Measurements from ENCODE around the gene EVC2. TPM values are rescaled to one million over a fixed set of nuclear protein-coding genes. Genes with fewer than 3 reads are reported as not detected.

EVC2 gene
- total RNA-seq, 1 donor from 2014 or later, result 1.4 TPM

DNA sequence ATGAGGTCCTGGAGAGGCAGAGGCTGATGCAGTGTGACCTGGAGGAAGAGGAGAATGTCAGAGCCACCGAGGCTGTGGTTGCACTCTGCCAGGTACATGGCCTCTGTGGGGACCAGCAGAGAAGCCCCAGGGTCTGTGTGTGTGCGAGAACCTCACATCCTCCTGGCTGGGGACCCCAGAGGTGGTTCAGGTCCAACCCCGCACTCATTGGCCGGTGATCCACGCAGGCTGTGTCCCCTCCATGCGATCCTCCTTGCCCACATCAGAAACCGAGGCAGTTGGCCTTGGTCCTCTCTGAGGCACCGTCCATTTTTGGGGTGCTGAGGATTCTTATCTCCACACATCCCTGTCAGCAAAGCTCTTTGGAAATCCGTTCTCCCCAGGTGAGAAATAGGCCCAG lies 47.9 kb upstream of the EVC2 start:
- Histone ChIP-seq H3K27me3 (ENCODE audit: low read depth) (no peaks in the 10 kb centered on the region), H3K36me3 (peaks cover 53% of the 10 kb centered on the region), H3K4me1 (no peaks in the 10 kb centered on the region), H3K27ac (replicated peaks) (no peak overlapping the region), H3K9me3 (replicated peaks) (no peaks in the 10 kb centered on the region), H3K4me3 (no peak overlapping the region)
- TF ChIP-seq, protein P1, sequence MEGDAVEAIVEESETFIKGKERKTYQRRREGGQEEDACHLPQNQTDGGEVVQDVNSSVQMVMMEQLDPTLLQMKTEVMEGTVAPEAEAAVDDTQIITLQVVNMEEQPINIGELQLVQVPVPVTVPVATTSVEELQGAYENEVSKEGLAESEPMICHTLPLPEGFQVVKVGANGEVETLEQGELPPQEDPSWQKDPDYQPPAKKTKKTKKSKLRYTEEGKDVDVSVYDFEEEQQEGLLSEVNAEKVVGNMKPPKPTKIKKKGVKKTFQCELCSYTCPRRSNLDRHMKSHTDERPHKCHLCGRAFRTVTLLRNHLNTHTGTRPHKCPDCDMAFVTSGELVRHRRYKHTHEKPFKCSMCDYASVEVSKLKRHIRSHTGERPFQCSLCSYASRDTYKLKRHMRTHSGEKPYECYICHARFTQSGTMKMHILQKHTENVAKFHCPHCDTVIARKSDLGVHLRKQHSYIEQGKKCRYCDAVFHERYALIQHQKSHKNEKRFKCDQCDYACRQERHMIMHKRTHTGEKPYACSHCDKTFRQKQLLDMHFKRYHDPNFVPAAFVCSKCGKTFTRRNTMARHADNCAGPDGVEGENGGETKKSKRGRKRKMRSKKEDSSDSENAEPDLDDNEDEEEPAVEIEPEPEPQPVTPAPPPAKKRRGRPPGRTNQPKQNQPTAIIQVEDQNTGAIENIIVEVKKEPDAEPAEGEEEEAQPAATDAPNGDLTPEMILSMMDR (IDR thresholded peaks at IDR 0.05; ENCODE audit: borderline replicate concordance), result no peak
- intact Hi-C loops (cut with micrococcal nuclease), result no loop called here
- no peak for DNase-seq

DNA sequence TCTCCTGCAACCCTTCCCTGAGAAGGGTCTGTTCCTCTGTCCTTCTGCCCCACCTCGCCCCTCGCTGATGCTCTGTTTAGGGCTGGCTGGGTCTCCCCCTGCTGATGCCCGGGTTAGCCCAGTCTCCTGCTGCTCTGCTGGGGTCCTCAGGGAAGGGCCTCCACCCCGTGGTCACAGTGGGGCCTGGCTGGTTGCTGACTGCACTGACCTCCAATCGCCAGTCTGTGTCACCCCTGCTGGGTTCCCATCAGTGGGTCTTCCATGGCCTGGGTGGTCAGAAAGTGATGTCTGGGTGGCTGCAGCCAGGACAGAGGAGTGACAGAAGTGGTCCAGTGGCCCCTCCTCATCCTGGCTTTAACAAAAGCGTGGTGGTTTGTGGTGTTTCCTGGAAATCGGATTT lies 47.3 kb upstream of the EVC2 start:
- H3K36me3 ChIP-seq, result peaks cover 53% of the 10 kb centered on the region
- H3K27me3 ChIP-seq (ENCODE audit: low read depth), result no peaks in the 10 kb centered on the region
- TF ChIP-seq, protein P1 (IDR thresholded peaks at IDR 0.05; ENCODE audit: borderline replicate concordance), result no peak
- no peaks in the 10 kb centered on the region for H3K9me3 ChIP-seq (replicated peaks)
- no peak overlapping the region for H3K4me3 ChIP-seq
- intact Hi-C loops (cut with micrococcal nuclease), result no loop called here
- no peaks in the 10 kb centered on the region for H3K4me1 ChIP-seq
- no peak for DNase-seq
- H3K27ac ChIP-seq (replicated peaks), result no peak overlapping the region

DNA sequence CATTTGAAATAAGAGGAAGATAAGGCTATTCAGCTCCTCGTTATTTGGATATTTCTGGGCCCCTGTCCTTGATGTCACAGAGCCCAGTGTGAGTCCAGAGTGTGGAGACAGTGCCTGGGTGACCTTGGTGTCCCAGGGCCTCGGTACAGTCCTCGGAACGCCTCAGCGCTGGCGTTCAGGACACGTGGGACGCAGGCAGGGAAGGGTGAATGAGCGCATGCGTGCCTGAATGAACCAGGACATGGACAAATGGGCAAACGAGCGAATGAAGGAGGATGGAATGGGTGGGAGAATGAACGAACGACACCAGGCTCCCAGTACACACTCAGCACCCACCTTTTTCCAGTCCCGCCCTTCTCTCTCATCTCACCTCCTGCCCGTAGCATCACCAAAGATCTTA lies 46.8 kb upstream of the EVC2 start:
- no peaks in the 10 kb centered on the region for H3K9me3 ChIP-seq (replicated peaks)
- H3K36me3 ChIP-seq, result peaks cover 55% of the 10 kb centered on the region
- H3K4me3 ChIP-seq, result no peak overlapping the region
- TF ChIP-seq, protein P1 (IDR thresholded peaks at IDR 0.05; ENCODE audit: borderline replicate concordance), result no peak
- no peak for DNase-seq
- intact Hi-C loops (cut with micrococcal nuclease), result no loop called here
- H3K27me3 ChIP-seq (ENCODE audit: low read depth), result no peaks in the 10 kb centered on the region
- H3K4me1 ChIP-seq, result no peaks in the 10 kb centered on the region
- H3K27ac ChIP-seq (replicated peaks), result no peak overlapping the region

DNA sequence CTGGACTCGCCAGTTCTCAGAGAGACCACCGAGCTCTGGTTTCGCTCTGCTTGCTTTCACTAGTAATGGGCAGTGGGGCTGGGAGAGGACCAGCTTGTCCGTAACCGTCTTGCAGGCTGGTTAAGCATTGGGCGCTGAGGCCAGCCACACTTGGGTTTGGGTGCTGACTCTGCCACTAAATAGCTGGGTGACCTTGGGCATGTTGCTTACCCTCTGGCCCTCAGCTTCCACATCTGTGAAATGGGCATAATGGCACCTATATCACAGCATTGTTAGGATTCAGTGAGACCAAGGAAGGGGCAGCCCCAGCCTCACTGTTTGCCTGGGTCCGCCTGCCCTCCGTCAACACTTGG lies 46.1 kb upstream of the EVC2 start:
- Histone ChIP-seq H3K4me3 (no peak overlapping the region), H3K27me3 (ENCODE audit: low read depth) (no peaks in the 10 kb centered on the region), H3K36me3 (peaks cover 56% of the 10 kb centered on the region), H3K9me3 (replicated peaks) (no peaks in the 10 kb centered on the region), H3K4me1 (no peaks in the 10 kb centered on the region), H3K27ac (replicated peaks) (no peak overlapping the region)
- intact Hi-C loops (cut with micrococcal nuclease), result no loop called here
- TF ChIP-seq, protein P1 (IDR thresholded peaks at IDR 0.05; ENCODE audit: borderline replicate concordance), result no peak
- no peak for DNase-seq

DNA sequence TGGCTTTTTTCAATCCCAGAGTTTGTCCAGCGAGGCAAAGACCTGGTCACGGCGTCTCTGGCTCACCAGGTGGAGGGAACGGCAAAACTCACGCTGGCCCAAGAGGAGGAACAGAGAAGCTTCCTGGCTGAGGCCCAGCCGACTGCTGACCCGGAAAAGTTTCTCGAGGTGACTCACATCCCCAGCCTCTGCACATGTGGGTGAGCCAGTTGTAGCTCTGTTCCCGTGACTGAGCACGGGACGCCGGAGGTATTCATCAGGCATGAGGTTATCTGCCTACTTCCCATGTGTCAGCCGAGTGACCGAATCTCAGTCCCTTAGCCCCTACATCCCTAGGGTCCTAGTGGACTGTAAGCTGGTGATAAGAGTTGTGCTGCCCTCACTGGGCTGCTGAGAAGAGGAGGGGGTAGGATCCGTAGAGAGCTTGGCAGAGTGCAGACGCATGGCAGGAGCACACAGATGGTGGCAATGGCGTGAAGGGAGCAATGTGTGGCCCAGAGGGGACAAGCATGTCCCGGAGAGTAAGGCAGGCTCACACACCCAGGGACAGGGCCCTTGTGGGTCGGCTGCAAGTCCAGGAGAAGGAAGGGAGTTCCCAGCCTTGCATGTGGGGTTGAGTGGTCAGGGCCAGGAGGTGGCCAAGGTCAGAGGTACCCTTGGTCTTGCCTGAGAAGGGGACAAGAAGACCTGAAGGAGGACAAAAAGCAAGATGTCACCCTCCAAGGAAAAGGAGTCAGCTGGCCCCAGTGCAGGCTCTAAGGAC lies 45.6 kb upstream of the EVC2 start:
- intact Hi-C loops (cut with micrococcal nuclease), result no loop called here
- Histone ChIP-seq H3K9me3 (replicated peaks) (no peaks in the 10 kb centered on the region), H3K27ac (replicated peaks) (no peak overlapping the region), H3K4me3 (no peak overlapping the region), H3K36me3 (peaks cover 59% of the 10 kb centered on the region), H3K27me3 (ENCODE audit: low read depth) (no peaks in the 10 kb centered on the region), H3K4me1 (no peaks in the 10 kb centered on the region)
- no peak for DNase-seq
- TF ChIP-seq, protein P1 (IDR thresholded peaks at IDR 0.05; ENCODE audit: borderline replicate concordance), result no peak

All from left ventricle myocardium inferior (tissue), 1 donor.